WTC11 (cell line): Measurements from ENCODE around the gene TUSC2. TPM values are rescaled to one million over a fixed set of nuclear protein-coding genes. Genes with fewer than 3 reads are reported as not detected.

Experiments
- ATAC-seq: fragments of 200-7000 bp; cut with Tn5 transposase; 2 replicates; pipeline ENCODE4 v1.10.0; 2021; ENCODE audit warnings: mild to moderate bottlenecking, moderate library complexity
- CTCF ChIA-PET: fragments of 300-600 bp; sonication (Branson Sonifier 250); formaldehyde crosslinking; loops from one replicate; lab custom pipeline; 2021; ENCODE audit warnings: antibody characterized with exemption; lab: Charles Lee
- POLR2A ChIA-PET: fragments of 350-600 bp; sonication (Branson Sonifier 250); formaldehyde crosslinking; loops from one replicate; lab custom pipeline; 2021; ENCODE audit warnings: antibody characterized with exemption; lab: Charles Lee
- DNase-seq: peaks from one replicate; pipeline ENCODE4 v3.0.0; 2021; ENCODE audit warnings: low spot score
- H3K27ac Mint-ChIP-seq: 2 replicates; pipeline ENCODE4 v1.8.0; 2021; ENCODE audit warnings: mixed read lengths
- H3K27me3 Mint-ChIP-seq: 2 replicates; pipeline ENCODE4 v1.8.0; 2021; ENCODE audit warnings: low read depth, mild to moderate bottlenecking, moderate library complexity, mixed read lengths
- H3K36me3 Mint-ChIP-seq: 2 replicates; pipeline ENCODE4 v1.8.0; 2021; ENCODE audit warnings: mixed read lengths
- H3K4me1 Mint-ChIP-seq: 2 replicates; pipeline ENCODE4 v1.8.0; 2022; ENCODE audit warnings: mixed read lengths
- H3K4me3 Mint-ChIP-seq: 2 replicates; pipeline ENCODE4 v1.8.0; 2021; ENCODE audit warnings: mild to moderate bottlenecking, moderate library complexity, mixed read lengths
- H3K9me3 Mint-ChIP-seq: 2 replicates; pipeline ENCODE4 v1.8.0; 2021; ENCODE audit warnings: mixed read lengths
- CREM ChIP-seq: sonication (generic); formaldehyde crosslinking; IDR thresholded peaks from 2 replicates; pipeline ENCODE4 v1.8.1; 2022; ENCODE audit warnings: mild to moderate bottlenecking, missing genetic modification reagents, moderate library complexity
- ETV6 ChIP-seq: sonication (generic); formaldehyde crosslinking; IDR thresholded peaks from 2 replicates; pipeline ENCODE4 v1.8.1; 2022; ENCODE audit warnings: mild to moderate bottlenecking, missing genetic modification reagents
- FOXP1 ChIP-seq: sonication (generic); formaldehyde crosslinking; IDR thresholded peaks from 2 replicates; pipeline ENCODE4 v1.8.0; 2022; ENCODE audit warnings: missing genetic modification reagents, mild to moderate bottlenecking, moderate library complexity, borderline replicate concordance
- GABPB1 ChIP-seq: sonication (generic); formaldehyde crosslinking; IDR thresholded peaks from 2 replicates; pipeline ENCODE4 v1.8.1; 2023; ENCODE audit warnings: mild to moderate bottlenecking, missing genetic modification reagents
- JAZF1 ChIP-seq: fragments of 250-450 bp; sonication (Bioruptor Pico); IDR thresholded peaks from 2 replicates; pipeline ENCODE4 v1.9.0; 2021; ENCODE audit warnings: moderate library complexity, mild to moderate bottlenecking, inconsistent platforms
- JUN ChIP-seq: sonication (generic); formaldehyde crosslinking; IDR thresholded peaks from 2 replicates; pipeline ENCODE4 v1.8.0; 2023; ENCODE audit warnings: mild to moderate bottlenecking, missing genetic modification reagents
- NFATC4 ChIP-seq: fragments of 250-450 bp; sonication (Bioruptor Pico); IDR thresholded peaks from 2 replicates; pipeline ENCODE4 v1.9.0; 2021; ENCODE audit warnings: mild to moderate bottlenecking
- NFE2L1 ChIP-seq: sonication (generic); formaldehyde crosslinking; IDR thresholded peaks from 2 replicates; pipeline ENCODE4 v1.8.1; 2023; ENCODE audit warnings: missing genetic modification reagents
- SMAD3 ChIP-seq: sonication (generic); formaldehyde crosslinking; IDR thresholded peaks from 2 replicates; pipeline ENCODE4 v1.8.0; 2022; ENCODE audit warnings: missing genetic modification reagents, mild to moderate bottlenecking, borderline replicate concordance
- ZBTB21 ChIP-seq: sonication (generic); formaldehyde crosslinking; IDR thresholded peaks from 2 replicates; pipeline ENCODE4 v1.8.1; 2023; ENCODE audit warnings: mild to moderate bottlenecking, missing genetic modification reagents, borderline replicate concordance
- ZNF232 ChIP-seq: sonication (generic); formaldehyde crosslinking; IDR thresholded peaks from 2 replicates; pipeline ENCODE4 v1.8.0; 2022; ENCODE audit warnings: mild to moderate bottlenecking, missing genetic modification reagents
- ZNF263 ChIP-seq: sonication (generic); formaldehyde crosslinking; IDR thresholded peaks from 2 replicates; pipeline ENCODE4 v1.8.1; 2022; ENCODE audit warnings: low read depth, mild to moderate bottlenecking, moderate library complexity, missing genetic modification reagents
- ZNF317 ChIP-seq: sonication (generic); formaldehyde crosslinking; IDR thresholded peaks from 2 replicates; pipeline ENCODE4 v1.8.1; 2023; ENCODE audit warnings: low read depth, mild to moderate bottlenecking, moderate library complexity, missing genetic modification reagents, borderline replicate concordance
- total RNA-seq: library from RNA; stranded (reverse); gene quantifications from 3 replicates; pipeline ENCODE4 v1.2.3, GENCODE V29; 2021
- TF ChIP-seq, protein P1 (sequence below): sonication (generic); formaldehyde crosslinking; IDR thresholded peaks from 2 replicates; pipeline ENCODE4 v1.8.1; 2023; ENCODE audit warnings: mild to moderate bottlenecking, missing genetic modification reagents, moderate library complexity
- TF ChIP-seq, protein P2 (sequence below): sonication (generic); formaldehyde crosslinking; IDR thresholded peaks from 2 replicates; pipeline ENCODE4 v1.8.1; 2022; ENCODE audit warnings: mild to moderate bottlenecking, moderate library complexity, missing genetic modification reagents
- TF ChIP-seq, protein P3 (sequence below): sonication (generic); formaldehyde crosslinking; IDR thresholded peaks from 2 replicates; pipeline ENCODE4 v1.8.0; 2022; ENCODE audit warnings: mild to moderate bottlenecking, missing genetic modification reagents
- TF ChIP-seq, protein P4 (sequence below): fragments of 250-450 bp; sonication (Bioruptor Pico); IDR thresholded peaks from 2 replicates; pipeline ENCODE4 v2.1.2; 2022; ENCODE audit warnings: mild to moderate bottlenecking, moderate library complexity
- TF ChIP-seq, protein P5 (sequence below): sonication (generic); formaldehyde crosslinking; IDR thresholded peaks from 2 replicates; pipeline ENCODE4 v1.8.1; 2023; ENCODE audit warnings: mild to moderate bottlenecking, missing genetic modification reagents
- TF ChIP-seq, protein P6 (sequence below): sonication (generic); formaldehyde crosslinking; IDR thresholded peaks from 2 replicates; pipeline ENCODE4 v1.8.0; 2022; ENCODE audit warnings: mild to moderate bottlenecking, missing genetic modification reagents
- TF ChIP-seq, protein P7 (sequence below): sonication (generic); formaldehyde crosslinking; IDR thresholded peaks from 2 replicates; pipeline ENCODE4 v1.8.0; 2023; ENCODE audit warnings: missing genetic modification reagents
- TF ChIP-seq, protein P8 (sequence below): fragments of 250-450 bp; sonication (Bioruptor Pico); IDR thresholded peaks from 2 replicates; pipeline ENCODE4 v1.9.0; 2021; ENCODE audit warnings: mild to moderate bottlenecking, borderline replicate concordance
- TF ChIP-seq, protein P9 (sequence below): sonication (generic); formaldehyde crosslinking; IDR thresholded peaks from 2 replicates; pipeline ENCODE4 v1.8.1; 2023; ENCODE audit warnings: mild to moderate bottlenecking, missing genetic modification reagents

The TUSC2 gene
- total RNA-seq, 1 experiment from 2014 or later, result 41.1 TPM

DNA sequence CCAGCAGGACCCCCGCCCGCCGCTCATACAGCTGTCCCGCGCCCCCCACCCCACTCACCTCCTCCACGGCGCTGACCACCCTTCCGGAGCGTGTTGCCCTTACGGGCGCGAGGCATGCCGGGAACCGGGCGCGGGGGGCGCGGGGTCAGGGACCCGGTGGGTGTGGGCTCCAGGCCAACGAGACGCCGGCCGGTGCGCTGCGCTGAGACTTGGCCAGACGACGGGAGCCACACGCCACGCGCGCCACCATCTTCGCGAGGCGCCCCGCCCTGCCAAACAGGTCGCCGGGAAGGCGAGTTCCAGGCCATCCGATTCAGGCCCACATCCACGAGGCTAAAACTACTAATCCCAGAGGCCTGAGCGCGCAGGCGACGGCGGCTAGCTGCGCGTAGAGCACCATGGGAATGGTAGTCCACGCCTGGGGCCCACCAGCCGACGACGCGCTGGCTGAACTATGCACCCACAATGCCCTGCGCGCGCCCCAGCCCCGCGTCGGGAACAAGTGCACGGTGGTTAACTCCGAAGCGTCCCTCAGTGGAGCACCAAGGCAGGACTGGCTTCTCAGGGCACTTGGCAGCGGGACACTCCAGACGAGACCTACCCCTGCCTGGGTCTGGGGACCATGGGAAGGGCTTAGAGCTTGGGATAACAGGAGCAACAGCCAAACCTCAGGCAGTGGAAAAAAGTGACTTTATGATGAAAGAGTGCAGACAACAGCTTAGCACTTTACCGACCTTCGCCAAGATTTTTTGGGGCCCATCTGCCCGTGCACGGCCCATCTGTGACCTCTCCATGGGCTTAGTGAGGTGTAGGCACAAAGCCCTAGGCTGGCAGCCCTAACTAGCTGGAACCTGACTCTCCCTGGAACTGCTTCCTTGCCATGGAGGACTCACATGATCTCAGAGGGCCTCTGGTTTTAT, 35.6 kb downstream of the TUSC2 start, which contains the start of gene IFRD2:
Gene IFRD2, minus strand, starts transcription at position 271 of the 920 bp plus-strand sequence. Its CDS starts 155 bp downstream, at position 116.
- Mint-ChIP-seq H3K27me3 (no peaks in the 10 kb centered on the region; the same call in 1 of the 2 replicates), H3K4me1 (peaks cover 12% of the 10 kb centered on the region), H3K36me3 (peaks cover 19% of the 10 kb centered on the region), H3K27ac (peak within 1 kb of the TSS; percentile 96), H3K4me3 (peak within 1 kb of the TSS; percentile 76), H3K9me3 (no peaks in the 10 kb centered on the region)
- ChIA-PET CTCF (interaction anchor here (0.7 to 2.2 kb wide), 12 partner anchors 18 to 100 kb away, joined by 3 to 12 read pairs (median 4); partner anchors contain the start of genes GNAI2, HYAL2 and RASSF1), POLR2A (interaction anchor here (1.0 to 1.5 kb wide), 5 partner anchors 13 to 53 kb away, joined by 3 to 5 read pairs (median 3); partner anchors contain the start of gene LSMEM2)
- ATAC-seq (peak; percentile 96), DNase-seq (peak; percentile 97)
- TF ChIP-seq JAZF1 (no peak), ZNF232 (CRISPR knock-in tag) (peak; percentile 18; the same call in 1 of the 2 replicates), FOXP1 (peak; percentile 75; the same call in 1 of the 2 replicates), SMAD3 (CRISPR knock-in tag) (0 out of 2 replicates have a peak, but pooled peaks have one; percentile 73), ZBTB21 (no peak), ETV6 (peak; percentile 79; the same call in 1 of the 2 replicates), ZNF263 (CRISPR knock-in tag) (no peak), GABPB1 (CRISPR knock-in tag) (peak; percentile 66), CREM (CRISPR knock-in tag) (peak; percentile 90; the same call in 1 of the 2 replicates), NFATC4 (no peak), ZNF317 (CRISPR knock-in tag) (no peak), NFE2L1 (CRISPR knock-in tag) (peak; percentile 79; the same call in 1 of the 2 replicates), JUN (CRISPR knock-in tag) (no peak)
- TF ChIP-seq, protein P1, sequence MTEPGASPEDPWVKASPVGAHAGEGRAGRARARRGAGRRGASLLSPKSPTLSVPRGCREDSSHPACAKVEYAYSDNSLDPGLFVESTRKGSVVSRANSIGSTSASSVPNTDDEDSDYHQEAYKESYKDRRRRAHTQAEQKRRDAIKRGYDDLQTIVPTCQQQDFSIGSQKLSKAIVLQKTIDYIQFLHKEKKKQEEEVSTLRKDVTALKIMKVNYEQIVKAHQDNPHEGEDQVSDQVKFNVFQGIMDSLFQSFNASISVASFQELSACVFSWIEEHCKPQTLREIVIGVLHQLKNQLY (CRISPR knock-in tag), result 0 out of 2 replicates have a peak, but pooled peaks have one; percentile 49
- TF ChIP-seq, protein P2, sequence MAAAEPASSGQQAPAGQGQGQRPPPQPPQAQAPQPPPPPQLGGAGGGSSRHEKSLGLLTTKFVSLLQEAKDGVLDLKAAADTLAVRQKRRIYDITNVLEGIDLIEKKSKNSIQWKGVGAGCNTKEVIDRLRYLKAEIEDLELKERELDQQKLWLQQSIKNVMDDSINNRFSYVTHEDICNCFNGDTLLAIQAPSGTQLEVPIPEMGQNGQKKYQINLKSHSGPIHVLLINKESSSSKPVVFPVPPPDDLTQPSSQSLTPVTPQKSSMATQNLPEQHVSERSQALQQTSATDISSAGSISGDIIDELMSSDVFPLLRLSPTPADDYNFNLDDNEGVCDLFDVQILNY (CRISPR knock-in tag), result peak; percentile 80
- TF ChIP-seq, protein P3, sequence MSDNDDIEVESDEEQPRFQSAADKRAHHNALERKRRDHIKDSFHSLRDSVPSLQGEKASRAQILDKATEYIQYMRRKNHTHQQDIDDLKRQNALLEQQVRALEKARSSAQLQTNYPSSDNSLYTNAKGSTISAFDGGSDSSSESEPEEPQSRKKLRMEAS (CRISPR knock-in tag), result peak; percentile 81
- TF ChIP-seq, protein P4, sequence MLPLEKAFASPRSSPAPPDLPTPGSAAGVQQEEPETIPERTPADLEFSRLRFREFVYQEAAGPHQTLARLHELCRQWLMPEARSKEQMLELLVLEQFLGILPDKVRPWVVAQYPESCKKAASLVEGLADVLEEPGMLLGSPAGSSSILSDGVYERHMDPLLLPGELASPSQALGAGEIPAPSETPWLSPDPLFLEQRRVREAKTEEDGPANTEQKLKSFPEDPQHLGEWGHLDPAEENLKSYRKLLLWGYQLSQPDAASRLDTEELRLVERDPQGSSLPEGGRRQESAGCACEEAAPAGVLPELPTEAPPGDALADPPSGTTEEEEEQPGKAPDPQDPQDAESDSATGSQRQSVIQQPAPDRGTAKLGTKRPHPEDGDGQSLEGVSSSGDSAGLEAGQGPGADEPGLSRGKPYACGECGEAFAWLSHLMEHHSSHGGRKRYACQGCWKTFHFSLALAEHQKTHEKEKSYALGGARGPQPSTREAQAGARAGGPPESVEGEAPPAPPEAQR, result 0 out of 2 replicates have a peak, but pooled peaks have one; percentile 75
- TF ChIP-seq, protein P5, sequence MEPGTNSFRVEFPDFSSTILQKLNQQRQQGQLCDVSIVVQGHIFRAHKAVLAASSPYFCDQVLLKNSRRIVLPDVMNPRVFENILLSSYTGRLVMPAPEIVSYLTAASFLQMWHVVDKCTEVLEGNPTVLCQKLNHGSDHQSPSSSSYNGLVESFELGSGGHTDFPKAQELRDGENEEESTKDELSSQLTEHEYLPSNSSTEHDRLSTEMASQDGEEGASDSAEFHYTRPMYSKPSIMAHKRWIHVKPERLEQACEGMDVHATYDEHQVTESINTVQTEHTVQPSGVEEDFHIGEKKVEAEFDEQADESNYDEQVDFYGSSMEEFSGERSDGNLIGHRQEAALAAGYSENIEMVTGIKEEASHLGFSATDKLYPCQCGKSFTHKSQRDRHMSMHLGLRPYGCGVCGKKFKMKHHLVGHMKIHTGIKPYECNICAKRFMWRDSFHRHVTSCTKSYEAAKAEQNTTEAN (CRISPR knock-in tag), result 0 out of 2 replicates have a peak, but pooled peaks have one; percentile 23
- TF ChIP-seq, protein P6, sequence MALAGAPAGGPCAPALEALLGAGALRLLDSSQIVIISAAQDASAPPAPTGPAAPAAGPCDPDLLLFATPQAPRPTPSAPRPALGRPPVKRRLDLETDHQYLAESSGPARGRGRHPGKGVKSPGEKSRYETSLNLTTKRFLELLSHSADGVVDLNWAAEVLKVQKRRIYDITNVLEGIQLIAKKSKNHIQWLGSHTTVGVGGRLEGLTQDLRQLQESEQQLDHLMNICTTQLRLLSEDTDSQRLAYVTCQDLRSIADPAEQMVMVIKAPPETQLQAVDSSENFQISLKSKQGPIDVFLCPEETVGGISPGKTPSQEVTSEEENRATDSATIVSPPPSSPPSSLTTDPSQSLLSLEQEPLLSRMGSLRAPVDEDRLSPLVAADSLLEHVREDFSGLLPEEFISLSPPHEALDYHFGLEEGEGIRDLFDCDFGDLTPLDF, result no peak
- TF ChIP-seq, protein P7, sequence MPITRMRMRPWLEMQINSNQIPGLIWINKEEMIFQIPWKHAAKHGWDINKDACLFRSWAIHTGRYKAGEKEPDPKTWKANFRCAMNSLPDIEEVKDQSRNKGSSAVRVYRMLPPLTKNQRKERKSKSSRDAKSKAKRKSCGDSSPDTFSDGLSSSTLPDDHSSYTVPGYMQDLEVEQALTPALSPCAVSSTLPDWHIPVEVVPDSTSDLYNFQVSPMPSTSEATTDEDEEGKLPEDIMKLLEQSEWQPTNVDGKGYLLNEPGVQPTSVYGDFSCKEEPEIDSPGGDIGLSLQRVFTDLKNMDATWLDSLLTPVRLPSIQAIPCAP (CRISPR knock-in tag), result 0 out of 2 replicates have a peak, but pooled peaks have one; percentile 52
- TF ChIP-seq, protein P8, sequence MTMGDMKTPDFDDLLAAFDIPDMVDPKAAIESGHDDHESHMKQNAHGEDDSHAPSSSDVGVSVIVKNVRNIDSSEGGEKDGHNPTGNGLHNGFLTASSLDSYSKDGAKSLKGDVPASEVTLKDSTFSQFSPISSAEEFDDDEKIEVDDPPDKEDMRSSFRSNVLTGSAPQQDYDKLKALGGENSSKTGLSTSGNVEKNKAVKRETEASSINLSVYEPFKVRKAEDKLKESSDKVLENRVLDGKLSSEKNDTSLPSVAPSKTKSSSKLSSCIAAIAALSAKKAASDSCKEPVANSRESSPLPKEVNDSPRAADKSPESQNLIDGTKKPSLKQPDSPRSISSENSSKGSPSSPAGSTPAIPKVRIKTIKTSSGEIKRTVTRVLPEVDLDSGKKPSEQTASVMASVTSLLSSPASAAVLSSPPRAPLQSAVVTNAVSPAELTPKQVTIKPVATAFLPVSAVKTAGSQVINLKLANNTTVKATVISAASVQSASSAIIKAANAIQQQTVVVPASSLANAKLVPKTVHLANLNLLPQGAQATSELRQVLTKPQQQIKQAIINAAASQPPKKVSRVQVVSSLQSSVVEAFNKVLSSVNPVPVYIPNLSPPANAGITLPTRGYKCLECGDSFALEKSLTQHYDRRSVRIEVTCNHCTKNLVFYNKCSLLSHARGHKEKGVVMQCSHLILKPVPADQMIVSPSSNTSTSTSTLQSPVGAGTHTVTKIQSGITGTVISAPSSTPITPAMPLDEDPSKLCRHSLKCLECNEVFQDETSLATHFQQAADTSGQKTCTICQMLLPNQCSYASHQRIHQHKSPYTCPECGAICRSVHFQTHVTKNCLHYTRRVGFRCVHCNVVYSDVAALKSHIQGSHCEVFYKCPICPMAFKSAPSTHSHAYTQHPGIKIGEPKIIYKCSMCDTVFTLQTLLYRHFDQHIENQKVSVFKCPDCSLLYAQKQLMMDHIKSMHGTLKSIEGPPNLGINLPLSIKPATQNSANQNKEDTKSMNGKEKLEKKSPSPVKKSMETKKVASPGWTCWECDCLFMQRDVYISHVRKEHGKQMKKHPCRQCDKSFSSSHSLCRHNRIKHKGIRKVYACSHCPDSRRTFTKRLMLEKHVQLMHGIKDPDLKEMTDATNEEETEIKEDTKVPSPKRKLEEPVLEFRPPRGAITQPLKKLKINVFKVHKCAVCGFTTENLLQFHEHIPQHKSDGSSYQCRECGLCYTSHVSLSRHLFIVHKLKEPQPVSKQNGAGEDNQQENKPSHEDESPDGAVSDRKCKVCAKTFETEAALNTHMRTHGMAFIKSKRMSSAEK (CRISPR knock-in tag), result no peak
- TF ChIP-seq, protein P9, sequence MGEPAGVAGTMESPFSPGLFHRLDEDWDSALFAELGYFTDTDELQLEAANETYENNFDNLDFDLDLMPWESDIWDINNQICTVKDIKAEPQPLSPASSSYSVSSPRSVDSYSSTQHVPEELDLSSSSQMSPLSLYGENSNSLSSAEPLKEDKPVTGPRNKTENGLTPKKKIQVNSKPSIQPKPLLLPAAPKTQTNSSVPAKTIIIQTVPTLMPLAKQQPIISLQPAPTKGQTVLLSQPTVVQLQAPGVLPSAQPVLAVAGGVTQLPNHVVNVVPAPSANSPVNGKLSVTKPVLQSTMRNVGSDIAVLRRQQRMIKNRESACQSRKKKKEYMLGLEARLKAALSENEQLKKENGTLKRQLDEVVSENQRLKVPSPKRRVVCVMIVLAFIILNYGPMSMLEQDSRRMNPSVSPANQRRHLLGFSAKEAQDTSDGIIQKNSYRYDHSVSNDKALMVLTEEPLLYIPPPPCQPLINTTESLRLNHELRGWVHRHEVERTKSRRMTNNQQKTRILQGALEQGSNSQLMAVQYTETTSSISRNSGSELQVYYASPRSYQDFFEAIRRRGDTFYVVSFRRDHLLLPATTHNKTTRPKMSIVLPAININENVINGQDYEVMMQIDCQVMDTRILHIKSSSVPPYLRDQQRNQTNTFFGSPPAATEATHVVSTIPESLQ (CRISPR knock-in tag), result no peak
